GM18870 (cell line): ENCODE results near the gene SART1.
"Not testable (repeated sequence)": the region's sequence is repeated elsewhere in the genome, so short reads cannot be mapped to it uniquely, and the experiment has no call there.

Experiments
- ATAC-seq: cut with Tn5 transposase; IDR thresholded peaks from one replicate; pipeline ENCODE4 v1.9.1; 2021; ENCODE audit warnings: moderate library complexity; ENCODE audit not compliant: unreplicated experiment

SART1 gene

GRCh38 chr11:66014804-66015453, 53.4 kb downstream of the SART1 start:
- ATAC-seq: no peak

DNA sequence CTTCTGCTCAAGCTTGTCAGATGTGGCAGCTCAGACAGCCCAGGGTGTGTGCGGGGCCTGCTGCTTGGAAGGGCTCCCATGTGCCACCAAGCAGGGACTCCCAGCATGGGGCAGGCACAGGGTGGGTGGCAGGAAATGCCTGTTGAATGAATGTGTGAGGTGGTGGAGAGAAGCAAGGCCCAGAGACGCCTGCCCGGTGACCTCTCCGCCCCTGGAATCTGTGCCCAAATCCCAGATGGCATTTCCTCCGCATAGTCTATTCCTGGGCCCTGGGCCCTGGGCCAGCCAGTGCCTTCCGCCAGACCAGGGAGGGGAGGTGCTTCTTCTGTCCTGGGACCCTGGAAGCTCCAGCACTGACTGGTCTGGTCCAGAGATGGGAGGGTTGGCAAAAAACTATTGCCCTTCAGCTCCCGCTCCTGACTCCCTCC, 53.9 kb downstream of the SART1 start:
- ATAC-seq: no peak

DNA sequence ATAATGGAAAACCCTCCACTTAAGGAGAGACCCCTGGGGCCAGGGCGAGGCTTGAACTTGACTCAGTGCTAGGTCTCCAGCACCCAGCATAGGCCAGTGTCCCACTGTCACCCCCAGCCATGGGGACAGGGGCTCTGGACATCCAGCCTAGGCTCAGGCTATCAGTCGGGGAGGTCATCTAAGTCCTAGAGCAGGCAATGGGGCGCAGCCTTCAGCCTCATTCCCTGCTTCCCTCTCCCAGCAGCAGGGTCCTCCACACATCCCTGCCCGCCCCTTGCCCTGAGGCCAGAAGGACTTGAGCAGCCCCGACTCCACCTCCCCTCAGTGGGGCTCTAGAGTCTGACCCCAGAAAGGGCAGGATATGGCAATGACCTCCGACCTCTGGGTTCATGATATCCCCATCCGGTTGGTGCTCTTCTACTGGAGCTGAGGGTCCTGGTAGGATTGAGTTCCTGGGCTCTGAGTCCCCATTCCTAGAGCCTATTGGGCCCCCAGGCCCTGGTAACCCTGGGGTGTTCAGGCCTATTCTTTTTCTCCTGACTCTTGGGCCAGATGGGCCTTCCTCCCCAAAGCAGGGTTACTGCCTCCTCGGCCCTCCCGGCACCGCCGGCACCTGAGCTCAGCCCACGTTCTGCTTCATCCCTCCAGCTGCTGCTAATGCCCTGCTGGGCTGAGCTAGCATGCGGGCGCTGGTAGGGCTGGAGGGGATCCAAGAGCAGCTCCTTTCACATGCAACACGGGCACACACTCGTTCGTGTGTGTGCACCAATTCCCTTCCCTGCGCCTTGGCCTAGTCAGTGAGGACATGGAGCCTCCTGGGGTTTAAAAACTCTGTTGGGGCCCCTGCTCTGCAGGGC, 54.6 kb downstream of the SART1 start:
- no peak for ATAC-seq

- no peak for ATAC-seq
These were observed 55.3 kb downstream of the SART1 start for GRCh38 chr11:66016793-66017177.

- ATAC-seq: no peak
These were observed 55.8 kb downstream of the SART1 start for GRCh38 chr11:66017321-66017720.

GRCh38 chr11:66020212-66020611, 58.7 kb downstream of the SART1 start:
- no peak for ATAC-seq

DNA sequence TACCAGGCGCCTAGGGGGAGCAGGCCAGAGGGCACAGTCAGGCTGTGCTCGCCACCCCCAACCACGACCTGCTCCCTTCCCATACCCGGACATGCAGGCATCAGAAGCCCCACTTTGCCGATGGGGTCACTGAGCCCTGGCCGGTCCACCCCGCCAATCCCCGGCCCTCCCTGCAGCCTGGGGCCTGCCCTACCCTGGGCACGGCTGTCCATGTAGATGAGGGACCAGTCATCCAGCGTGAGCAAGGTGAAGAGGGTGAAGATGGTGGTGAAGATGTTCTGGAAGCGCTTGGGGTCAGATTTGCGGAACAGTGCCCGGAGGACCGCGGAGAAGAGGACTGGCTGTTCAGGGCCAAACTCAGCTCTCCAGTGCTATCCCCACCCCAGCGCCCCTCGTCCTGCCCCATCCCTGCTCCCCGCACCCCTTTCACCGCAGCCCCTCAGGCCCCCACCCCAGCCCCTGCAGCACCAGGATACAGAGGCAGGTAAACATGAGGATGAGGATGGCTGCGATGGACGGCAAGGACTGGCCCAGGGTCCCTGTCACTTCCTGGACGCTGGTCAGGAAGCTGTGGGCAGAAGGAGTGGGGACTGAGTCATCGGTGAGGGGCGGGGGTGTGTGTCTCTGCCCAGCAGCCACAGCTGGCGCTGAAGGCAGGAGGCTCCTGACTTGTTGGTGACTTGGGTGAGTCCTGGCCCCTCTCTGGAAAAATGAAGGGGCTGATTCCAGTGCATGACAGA, 59.3 kb downstream of the SART1 start:
- ATAC-seq: no peak

DNA sequence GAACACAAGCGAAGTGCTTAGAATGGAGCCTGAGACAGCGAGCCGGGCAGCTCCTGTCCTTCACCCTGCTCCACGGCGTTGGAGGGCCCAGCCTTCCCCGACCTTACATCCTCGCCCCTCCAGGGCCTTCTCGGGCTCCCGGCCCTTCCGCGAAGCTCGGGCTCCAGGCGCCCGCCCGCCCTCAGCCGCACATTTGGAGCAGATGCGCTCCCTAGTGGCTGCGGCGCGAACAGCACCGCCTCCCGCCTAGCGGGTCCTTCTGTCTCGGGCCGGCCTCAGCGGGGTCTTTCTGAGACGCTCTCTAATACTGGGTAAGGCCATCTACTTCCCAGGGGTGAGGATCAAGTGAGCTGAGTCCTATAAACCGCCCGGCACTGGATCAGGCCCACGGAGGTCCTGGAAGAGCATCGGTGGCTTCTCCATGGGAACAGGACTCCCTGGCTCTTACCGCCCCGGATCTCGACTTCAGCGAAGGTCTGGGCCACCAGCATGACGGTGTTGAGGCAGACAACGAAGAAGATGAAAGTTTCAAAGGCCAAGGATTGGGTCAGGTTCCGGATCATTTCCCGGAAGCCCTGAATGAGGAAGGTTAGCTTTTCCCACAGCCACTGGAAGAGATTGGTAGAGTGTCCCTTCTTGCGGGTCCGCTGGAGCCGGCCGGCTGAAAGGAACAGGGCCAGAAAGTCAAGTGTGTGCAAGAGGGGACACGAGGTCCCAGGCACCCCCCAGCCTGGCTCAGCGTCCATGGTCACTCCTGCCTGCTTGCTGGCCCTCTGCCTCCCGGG, 61.1 kb downstream of the SART1 start:
- ATAC-seq: no peak

- not testable (repeated sequence) for ATAC-seq
These were observed 61.6 kb downstream of the SART1 start for GRCh38 chr11:66023186-66023440.

- ATAC-seq: no peak
These were observed 64.5 kb downstream of the SART1 start, which contains the start of gene CATSPER1 for GRCh38 chr11:66026017-66026529. Gene CATSPER1, minus strand, starts transcription at chr11:66026479. Its CDS starts 100 bp downstream, at chr11:66026379.
